B cell (primary cell): ENCODE data around the gene DPYD. TPM values are rescaled to one million over a fixed set of nuclear protein-coding genes. Genes with fewer than 3 reads are reported as not detected.

ENCODE experiments used
- ATAC-seq: fragments of 200-7000 bp; cut with Tn5 transposase; one replicate; pipeline ENCODE4 v1.10.0; 2021; ENCODE audit warnings: low read depth, mild to moderate bottlenecking, moderate number of reproducible peaks, moderate library complexity
- CTCF ChIA-PET: fragments of 350-600 bp; sonication (Branson Sonifier 250); formaldehyde crosslinking; loops from one replicate; lab custom pipeline; 2021; ENCODE audit warnings: antibody characterized with exemption, inconsistent platforms; lab: Charles Lee
- POLR2A ChIA-PET: fragments of 350-600 bp; sonication (Branson Sonifier 250); formaldehyde crosslinking; loops from one replicate; lab custom pipeline; 2021; ENCODE audit warnings: antibody characterized with exemption; lab: Charles Lee
- DNase-seq: peaks from one replicate; pipeline ENCODE4 v3.0.0; 2013
- H2AFZ ChIP-seq: 2 replicates; pipeline ENCODE4 v1.6.1; 2012; ENCODE audit warnings: mild to moderate bottlenecking, low read depth, low read length; ENCODE audit not compliant: insufficient read depth, poor library complexity, severe bottlenecking
- H3K27ac ChIP-seq, 2 donors: 1 replicate in 1 of 2; 2 replicates in 1 of 2; pipeline ENCODE4 v1.5.1; 2012 to 2013; ENCODE audit warnings: low read length in 2 of 2, mild to moderate bottlenecking in 2 of 2, moderate library complexity in 1 of 2
- H3K27me3 ChIP-seq, 4 experiments: fragments of 200-600 bp in 1 of 4; sonication (generic) in 1 of 4; replicated peaks in 1 of 4; 1 replicate in 2 of 4; 2 replicates in 2 of 4; pipeline versions ENCODE4 v1.6.1 to v1.7.0; 2013 to 2016; ENCODE audit warnings: low read length in 3 of 4, mild to moderate bottlenecking in 2 of 4, mixed read lengths in 1 of 4, moderate library complexity in 1 of 4; ENCODE audit not compliant: insufficient read depth in 4 of 4, control insufficient read depth in 3 of 4; ENCODE audit errors: control extremely low read depth in 1 of 4
- H3K36me3 ChIP-seq, 2 experiments: replicated peaks in 1 of 2; 1 replicate in 1 of 2; 2 replicates in 1 of 2; pipeline versions ENCODE4 v1.6.1 to v1.7.1; 2013; ENCODE audit warnings: low read length in 1 of 2; ENCODE audit not compliant: insufficient read depth in 2 of 2, control insufficient read depth in 1 of 2; ENCODE audit errors: control extremely low read depth in 1 of 2, extremely low read depth in 1 of 2
- H3K4me1 ChIP-seq, 2 donors: fragments of 200-600 bp in 1 of 2; sonication (generic) in 1 of 2; 1 replicate in 1 of 2; 2 replicates in 1 of 2; pipeline versions ENCODE4 v1.5.1 to v1.6.1; 2013 to 2017; ENCODE audit warnings: low read length in 2 of 2; ENCODE audit not compliant: control insufficient read depth in 2 of 2, insufficient read depth in 2 of 2
- H3K4me2 ChIP-seq: replicated peaks from 2 replicates; pipeline ENCODE3; 2012; ENCODE audit warnings: mild to moderate bottlenecking, low read depth, low read length; ENCODE audit not compliant: poor library complexity, severe bottlenecking
- H3K4me3 ChIP-seq, 5 experiments: fragments of 200-600 bp in 1 of 5; sonication (generic) in 1 of 5; 1 replicate in 3 of 5; 2 replicates in 2 of 5; pipeline versions ENCODE4 v1.5.1 to v1.7.0; 2011 to 2016; ENCODE audit warnings: low read length in 4 of 5, mild to moderate bottlenecking in 4 of 5, low read depth in 2 of 5, control low read depth in 1 of 5, moderate library complexity in 1 of 5; ENCODE audit not compliant: insufficient read depth in 1 of 5; ENCODE audit errors: control extremely low read depth in 1 of 5, extremely low read depth in 1 of 5
- H3K79me2 ChIP-seq: fragments of 200-600 bp; sonication (generic); one replicate; pipeline ENCODE4 v1.6.0; 2016; ENCODE audit warnings: low read length; ENCODE audit not compliant: control insufficient read depth, insufficient read depth
- H3K9ac ChIP-seq: fragments of 200-600 bp; sonication (generic); 2 replicates; pipeline ENCODE4 v1.6.1; 2017; ENCODE audit warnings: mild to moderate bottlenecking, low read length, moderate library complexity
- H3K9me3 ChIP-seq, 3 donors: one replicate each; pipeline versions ENCODE4 v1.6.1 to v1.7.1; 2013; ENCODE audit warnings: low read length in 2 of 3; ENCODE audit not compliant: control insufficient read depth in 2 of 3, insufficient read depth in 1 of 3; ENCODE audit errors: control extremely low read depth in 1 of 3
- H4K20me1 ChIP-seq: 2 replicates; pipeline ENCODE4 v1.6.0; 2012; ENCODE audit warnings: mild to moderate bottlenecking, low read length; ENCODE audit not compliant: insufficient read depth, control insufficient read depth, poor library complexity, severe bottlenecking
- H3K27ac Mint-ChIP-seq: one replicate; pipeline ENCODE4 v1.8.0; 2021; ENCODE audit warnings: mixed read lengths
- H3K27me3 Mint-ChIP-seq: one replicate; pipeline ENCODE4 v1.8.0; 2021; ENCODE audit warnings: mixed read lengths
- H3K4me1 Mint-ChIP-seq: one replicate; pipeline ENCODE4 v1.8.0; 2021; ENCODE audit warnings: mixed read lengths
- H3K4me3 Mint-ChIP-seq: one replicate; pipeline ENCODE4 v1.8.0; 2021; ENCODE audit warnings: mixed read lengths
- H3K9me3 Mint-ChIP-seq: one replicate; pipeline ENCODE4 v1.8.0; 2022; ENCODE audit warnings: mixed read lengths; ENCODE audit not compliant: insufficient read depth
- CTCF ChIP-seq: fragments of 200-600 bp; IDR thresholded peaks from one replicate; pipeline ENCODE4 v1.8.0; 2022; ENCODE audit warnings: antibody characterized with exemption, mild to moderate bottlenecking
- EZH2 ChIP-seq: IDR thresholded peaks from 2 replicates; pipeline ENCODE4 v1.6.1; 2012; ENCODE audit warnings: borderline replicate concordance, low read depth, mild to moderate bottlenecking, moderate library complexity, low read length; ENCODE audit not compliant: insufficient read depth, poor library complexity, severe bottlenecking
- WGBS: methylation state at CpG from one replicate; pipeline ENCODE4 v1.1.5; 2013; ENCODE audit warnings: missing lambda C conversion rate; ENCODE audit not compliant: insufficient coverage; 5-methylcytosine and 5-hydroxymethylcytosine counted together
- intact Hi-C: fragments of 100-400 bp; cut with micrococcal nuclease; formaldehyde crosslinking; loops from one replicate; pipeline ENCODE4 v1.10.0; 2022
- polyA plus RNA-seq: library from polyadenylated mRNA; depleted of rRNA; stranded (reverse); fragments of >200 nt; gene quantifications from 2 replicates; pipeline ENCODE4 v1.2.3, GENCODE V29; 2012
- total RNA-seq, 2 donors: library from RNA; stranded (reverse); fragments of 120-200 nt in 1 of 2; gene quantifications; 1 replicate in 1 of 2; 2 replicates in 1 of 2; pipeline versions ENCODE4 v1.2.3 to v1.2.4, GENCODE V29; 2013 to 2022

The DPYD gene
- total and polyA plus RNA-seq, 2 donors (not counting 1 experiment from before 2014, with no cell fraction given), result 4.2 to 19.0 TPM

- no peaks in the 10 kb centered on the region for H3K9me3 ChIP-seq
- no peak overlapping the region for H3K4me2 ChIP-seq
- TF ChIP-seq CTCF (no peak), EZH2 (no peak)
- H3K4me3 ChIP-seq, result no peak overlapping the region
- intact Hi-C loops, result loop anchor here (5.0 kb wide), 1 partner anchor 123 kb away; no protein-coding TSS in a partner anchor
- no peak overlapping the region for H3K27ac Mint-ChIP-seq
- H3K9me3 Mint-ChIP-seq, result no peaks in the 10 kb centered on the region
- POLR2A ChIA-PET, result no interaction called here
- H3K36me3 ChIP-seq, result no peaks in the 10 kb centered on the region
- no peak overlapping the region for H3K4me3 Mint-ChIP-seq
- no peaks in the 10 kb centered on the region for H3K27me3 ChIP-seq
- no CpG with 5 or more reads among the region's 2 CpGs for WGBS
- H2AFZ ChIP-seq, result no peak overlapping the region
- H3K9ac ChIP-seq, result no peak overlapping the region
- peaks cover 17% of the 10 kb centered on the region for H3K79me2 ChIP-seq
- no peak for DNase-seq
- no peaks in the 10 kb centered on the region for H3K27me3 Mint-ChIP-seq
- CTCF ChIA-PET, result no interaction called here
- peaks cover 22% of the 10 kb centered on the region for H3K4me1 Mint-ChIP-seq
- H4K20me1 ChIP-seq, result no peaks in the 10 kb centered on the region
- ATAC-seq, result no peak
- H3K27ac ChIP-seq, result no peak overlapping the region
- H3K4me1 ChIP-seq, result peaks cover 11 to 12% of the 10 kb centered on the region in 2 donors
Measured at GRCh38 chr1:97923811-97924210, 3.0 kb upstream of the DPYD start.

DNA sequence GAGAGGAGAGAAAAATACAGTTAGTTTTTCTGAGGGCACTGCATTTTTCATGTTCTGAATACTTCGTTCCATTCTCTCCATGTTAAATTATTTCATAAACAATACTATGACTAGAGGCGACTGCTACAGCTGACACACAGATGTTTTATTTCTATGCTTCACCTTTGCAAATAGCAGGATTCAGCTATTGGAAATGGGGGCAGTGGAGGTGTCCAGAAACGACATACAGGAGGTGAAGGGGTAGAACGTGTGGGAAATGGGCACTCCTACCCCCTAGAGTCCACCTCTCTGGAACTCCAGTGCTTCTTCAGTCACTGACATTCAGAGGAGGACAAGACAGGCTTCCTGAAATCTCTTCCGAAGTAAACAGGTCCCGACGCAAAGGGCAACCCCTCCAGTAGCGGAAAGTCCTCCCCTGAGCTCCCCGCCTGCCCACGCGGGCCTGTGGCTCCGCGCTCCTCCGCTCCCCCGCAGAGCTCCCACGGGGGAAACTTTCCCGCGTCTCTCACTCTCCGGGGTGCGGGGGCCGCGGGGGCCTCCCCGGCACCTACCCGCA lies 480 bp downstream of the DPYD start:
- H4K20me1 ChIP-seq, result no peaks in the 10 kb centered on the region
- H3K9me3 Mint-ChIP-seq, result no peaks in the 10 kb centered on the region
- TF ChIP-seq CTCF (no peak), EZH2 (no peak)
- peak overlapping the region; percentile 78 for H3K9ac ChIP-seq
- ATAC-seq (no peak), DNase-seq (no peak)
- peak overlapping the region; percentile 71 to 94 (median 83) for H3K4me3 ChIP-seq
- peaks cover 11 to 12% of the 10 kb centered on the region in 2 donors for H3K4me1 ChIP-seq
- H3K27me3 ChIP-seq, result no peaks in the 10 kb centered on the region
- H3K36me3 ChIP-seq, result no peaks in the 10 kb centered on the region
- intact Hi-C loops, result loop anchor here (2.0 to 5.0 kb wide), 3 partner anchors 70 to 1198 kb away; no protein-coding TSS in a partner anchor
- H3K4me3 Mint-ChIP-seq, result peak overlapping the region; percentile 94
- peaks cover 22% of the 10 kb centered on the region for H3K4me1 Mint-ChIP-seq
- peak overlapping the region; percentile 84 for H3K4me2 ChIP-seq
- H2AFZ ChIP-seq, result peak overlapping the region; percentile 89
- WGBS, result under 1% methylated on average over 20 of the region's 24 CpGs
- CTCF ChIA-PET, result no interaction called here
- POLR2A ChIA-PET, result interaction anchor here (0.5 kb wide), 1 partner anchor 25 kb away, joined by 3 read pairs; no protein-coding TSS in a partner anchor
- H3K27ac ChIP-seq, result peak overlapping the region; percentile 72 to 75
- H3K27ac Mint-ChIP-seq, result peak overlapping the region; percentile 93
- no peaks in the 10 kb centered on the region for H3K9me3 ChIP-seq
- no peaks in the 10 kb centered on the region for H3K27me3 Mint-ChIP-seq
- H3K79me2 ChIP-seq, result peaks cover 21% of the 10 kb centered on the region
